T-helper 2 cell treated with Interferon-gamma antibody and Interleukin-4, amounts not matched to agents 100 ng/mL and 5 ng/mL, for 36 hours (primary cell): ENCODE results near the gene NUP93. TPM values are rescaled to one million over a fixed set of nuclear protein-coding genes. Genes with fewer than 3 reads are reported as not detected.
"Not testable (repeated sequence)": the region's sequence is repeated elsewhere in the genome, so short reads cannot be mapped to it uniquely, and the experiment has no call there.

ENCODE experiments used
- intact Hi-C: fragments of 100-400 bp; cut with micrococcal nuclease; formaldehyde crosslinking; loops from one replicate; pipeline ENCODE4 v1.15.1; 2023
- total RNA-seq: library from RNA; stranded (reverse); gene quantifications from 2 replicates; pipeline ENCODE4 v1.2.3, GENCODE V29; 2022

Gene NUP93
- total RNA-seq, 1 donor from 2014 or later: 101 TPM

DNA sequence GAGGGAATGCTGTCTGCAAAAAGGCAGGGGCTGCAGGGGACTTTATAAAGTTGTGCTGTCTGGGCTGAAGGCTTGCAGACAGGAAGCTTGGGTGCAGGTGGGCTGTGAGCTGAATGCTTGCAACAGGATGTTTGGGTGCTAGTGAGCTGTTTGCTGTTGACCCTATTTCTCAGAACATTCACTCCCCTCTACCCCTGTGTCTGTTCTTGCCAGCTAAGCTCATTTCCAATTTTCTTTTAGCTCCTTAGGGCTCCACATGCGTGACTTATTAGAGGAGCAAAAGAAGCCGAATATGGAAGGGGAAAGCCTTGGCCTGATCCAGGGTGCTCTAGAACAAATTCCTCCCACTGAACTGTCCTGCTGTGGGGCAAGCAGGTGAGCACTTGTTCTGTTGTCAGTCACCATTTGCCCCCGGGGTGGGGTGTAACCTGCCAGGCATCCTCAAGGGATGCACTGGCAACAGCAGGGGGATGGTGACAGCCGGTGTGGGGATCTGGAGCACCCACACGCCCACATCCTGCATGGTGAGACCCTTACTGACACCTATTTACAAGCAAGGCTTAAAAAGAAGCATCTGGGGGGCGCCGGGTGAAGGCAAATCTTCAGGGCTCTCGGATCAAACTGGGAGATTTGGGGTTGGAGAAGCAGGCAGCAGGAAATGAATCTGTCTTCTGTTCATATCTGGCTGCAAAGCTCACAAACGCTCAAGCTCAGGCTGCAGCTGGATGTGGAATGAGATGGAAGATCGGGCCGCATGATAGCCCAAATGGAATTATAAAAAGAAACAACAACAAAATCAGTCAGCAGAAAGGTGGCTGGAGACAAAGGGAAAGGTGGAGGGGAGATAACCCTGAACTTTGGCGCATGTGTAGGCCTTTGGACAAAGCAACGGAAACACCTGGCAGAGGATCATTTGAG lies 21.1 kb upstream of the NUP93 start:
- intact Hi-C loops: no loop called here

DNA sequence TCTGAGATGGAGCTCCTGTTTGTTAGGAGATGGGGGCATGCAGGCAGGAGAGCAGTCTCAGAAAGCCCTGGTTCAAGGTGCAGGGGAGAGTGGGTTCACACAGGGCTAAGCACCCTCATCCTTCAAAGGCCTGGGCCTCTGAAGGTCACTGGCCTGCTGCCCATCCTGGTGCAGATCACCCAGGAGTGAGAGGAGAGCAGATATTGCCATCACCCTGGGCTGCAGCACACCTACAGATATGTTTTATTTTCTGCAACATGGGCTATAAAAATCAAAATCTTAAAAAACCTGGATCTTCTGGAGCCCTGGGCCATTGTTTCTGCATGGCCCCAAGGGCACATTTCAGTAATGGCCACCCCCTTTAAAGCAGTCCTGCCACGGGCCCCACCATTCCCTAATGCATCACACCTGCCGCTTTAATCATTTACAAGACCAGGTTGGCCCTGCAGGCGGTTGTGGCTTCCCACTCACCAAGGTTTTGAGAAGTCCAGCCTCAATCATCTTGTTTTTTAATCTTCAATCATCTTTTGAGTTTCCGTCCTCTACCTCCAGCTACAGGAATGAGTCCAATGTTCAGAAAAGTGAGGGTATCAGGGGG lies 20.4 kb upstream of the NUP93 start:
- intact Hi-C loops: no loop called here

DNA sequence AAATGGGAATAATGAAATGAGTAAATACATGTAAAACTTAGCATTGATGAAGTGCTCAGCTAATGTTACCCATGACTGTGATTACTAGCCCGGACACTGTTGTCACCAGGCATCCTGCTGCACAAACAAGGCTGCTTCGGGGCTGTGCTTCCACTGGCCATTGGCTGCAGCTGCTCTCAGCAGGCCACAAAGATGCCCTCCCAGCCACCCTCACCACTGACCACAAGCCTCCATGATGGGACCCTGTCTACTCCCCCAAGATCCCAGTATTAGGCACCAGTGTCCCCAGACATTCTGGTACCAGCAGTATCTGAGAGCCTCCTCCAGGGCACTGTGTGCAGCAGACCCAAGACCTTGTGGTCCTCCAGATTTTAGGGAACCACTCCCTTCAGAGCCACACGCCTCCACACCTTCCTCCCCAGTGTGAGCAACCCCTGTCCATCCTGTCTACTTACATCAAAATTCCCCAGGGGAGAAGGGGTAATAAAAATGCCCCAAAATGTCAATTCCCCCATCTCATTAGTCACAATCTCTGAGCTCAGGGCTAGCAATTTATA lies 19.7 kb upstream of the NUP93 start:
- intact Hi-C loops: no loop called here

DNA sequence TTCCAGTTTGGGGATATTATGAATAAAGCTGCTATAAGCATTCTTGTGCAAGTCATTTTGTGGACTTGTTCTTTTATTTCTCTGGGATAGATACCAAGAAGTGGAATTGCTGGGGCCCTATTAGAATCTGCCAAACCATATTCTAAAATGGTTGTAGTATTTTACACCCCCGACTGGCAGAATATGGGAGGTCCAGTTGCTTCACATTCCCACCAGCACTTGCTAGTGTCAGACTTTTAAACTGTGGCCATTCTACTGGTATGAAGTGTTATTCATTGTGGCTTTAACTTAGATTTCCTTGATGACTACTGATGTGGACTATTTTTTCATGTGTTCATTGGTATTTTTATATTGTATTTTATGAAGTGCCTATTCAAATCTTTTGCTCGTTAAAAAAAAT lies 18.1 kb upstream of the NUP93 start:
- intact Hi-C loops: no loop called here

DNA sequence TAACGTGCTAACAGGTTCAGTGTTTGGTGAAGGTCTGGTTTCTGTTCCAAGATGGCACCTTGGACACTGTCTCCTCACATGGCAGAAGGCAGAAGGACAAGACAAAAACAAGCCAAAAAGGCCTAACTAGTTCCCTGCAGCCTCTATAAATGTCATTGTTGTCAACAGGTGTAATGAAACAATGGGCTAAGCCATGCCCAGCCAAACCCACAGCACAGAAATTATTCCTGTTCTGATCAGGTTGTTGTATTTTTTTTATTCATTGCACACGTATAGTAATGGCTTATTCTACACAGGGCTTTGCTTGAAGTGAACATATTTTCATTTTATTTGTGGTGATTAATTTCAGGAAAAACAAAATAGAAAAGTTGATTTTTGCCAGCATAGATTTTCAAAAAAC lies 16.1 kb upstream of the NUP93 start:
- intact Hi-C loops: no loop called here

DNA sequence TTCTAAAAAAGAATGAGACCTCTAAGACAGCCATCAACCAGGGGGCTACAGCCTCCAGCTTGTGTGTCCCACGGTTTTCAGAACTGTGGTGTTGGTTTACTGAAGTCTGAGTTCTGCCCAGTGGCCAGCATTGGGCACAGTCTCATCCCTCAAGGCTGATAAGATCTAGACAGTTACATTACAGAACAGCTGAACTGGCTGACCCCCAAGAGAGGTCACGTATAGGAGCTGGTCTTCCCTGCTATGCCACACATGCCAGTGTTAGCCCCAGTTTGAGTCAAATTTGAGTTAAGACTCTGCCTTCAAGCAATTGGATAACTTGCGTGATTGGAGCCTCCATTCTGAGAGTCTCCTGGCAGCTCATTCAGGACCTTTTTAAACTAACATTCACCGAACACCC lies 14.8 kb upstream of the NUP93 start:
- intact Hi-C loops: no loop called here

DNA sequence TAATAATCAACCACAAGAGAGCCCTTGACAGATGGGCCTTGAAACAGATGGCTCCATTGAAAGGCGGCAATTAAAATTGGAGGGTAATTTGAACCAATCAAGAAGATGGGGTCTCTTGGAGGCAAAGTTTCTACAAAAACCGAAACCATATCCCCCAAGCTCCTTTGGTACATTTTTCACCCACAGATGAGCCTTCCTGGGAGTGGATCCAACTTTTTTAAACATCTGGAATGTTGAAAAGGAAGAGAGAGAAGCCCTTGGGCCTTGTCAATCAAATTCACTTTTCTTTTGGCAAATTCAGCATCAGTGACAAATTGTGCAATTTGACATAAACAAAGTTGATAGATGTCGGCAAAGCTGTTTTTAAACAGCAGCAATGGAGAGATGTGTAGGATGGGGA lies 13.2 kb upstream of the NUP93 start:
- intact Hi-C loops: no loop called here

DNA sequence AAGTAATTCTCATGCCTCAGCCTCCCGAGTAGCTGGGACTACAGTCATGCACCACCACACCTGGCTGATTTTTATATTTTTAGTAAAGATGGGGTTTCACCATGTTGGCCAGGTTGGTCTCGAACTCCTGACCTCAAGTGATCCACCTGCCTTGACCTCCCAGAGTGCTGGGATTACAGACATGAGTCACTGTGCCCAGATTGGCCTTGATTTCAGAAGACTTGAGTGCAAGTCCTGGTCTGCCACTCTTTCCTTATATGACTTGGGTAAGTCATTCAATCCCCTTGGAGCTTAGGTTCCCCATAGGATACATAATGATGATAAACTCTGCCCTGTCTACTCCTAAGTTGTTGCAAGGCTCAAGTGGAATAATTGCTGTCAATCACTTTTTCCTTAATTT lies 12.4 kb upstream of the NUP93 start:
- intact Hi-C loops: not testable (repeated sequence)

DNA sequence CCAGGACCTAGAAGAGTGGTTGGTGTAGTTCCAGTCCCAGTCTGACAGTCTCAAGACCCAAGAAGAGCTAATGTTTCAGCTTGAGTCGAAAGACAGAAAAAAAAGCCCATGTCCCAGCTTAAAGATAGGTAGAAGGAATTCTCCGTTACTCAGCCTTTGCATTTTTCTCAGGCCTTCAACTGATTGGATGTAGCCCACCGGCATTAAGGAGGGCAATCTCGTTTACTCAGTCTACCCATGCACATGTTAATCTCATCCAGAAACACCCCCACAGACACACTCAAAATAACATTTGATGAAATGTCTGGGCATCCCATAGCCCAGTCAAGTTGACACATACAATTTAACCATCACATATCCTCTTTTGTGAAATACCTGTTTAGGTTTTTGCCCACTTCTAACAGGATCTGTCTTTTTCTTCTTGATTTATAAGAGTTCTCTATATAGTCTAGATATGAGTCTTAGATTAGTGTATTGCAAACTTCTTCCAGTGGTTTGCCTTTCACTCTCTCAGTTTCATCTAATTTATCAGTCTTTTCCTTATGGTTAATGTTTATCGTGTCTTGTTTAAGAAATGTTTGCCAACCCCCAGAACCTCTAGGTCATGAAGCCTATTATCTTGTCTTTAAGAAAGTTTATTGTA lies 7.6 kb upstream of the NUP93 start:
- intact Hi-C loops: no loop called here

DNA sequence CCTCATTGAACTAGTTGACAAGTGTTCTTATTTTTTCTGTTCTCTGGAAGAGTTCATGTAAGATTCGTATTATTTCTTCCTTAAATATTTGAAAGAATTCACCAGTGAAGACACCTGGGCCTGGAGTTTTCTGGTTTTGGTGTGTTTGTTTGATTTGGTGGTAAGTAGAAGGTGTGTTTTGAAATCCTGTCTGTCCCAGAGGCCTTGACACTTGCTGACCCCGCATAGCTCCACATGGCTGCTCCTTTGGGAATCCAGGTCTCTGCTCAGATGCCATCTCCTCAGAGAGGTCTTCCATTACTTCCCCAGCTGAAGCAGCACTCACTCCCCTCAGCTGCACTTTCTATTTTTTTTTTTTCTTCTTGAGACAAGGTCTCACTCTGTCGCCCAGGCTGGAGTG lies 5.7 kb upstream of the NUP93 start:
- intact Hi-C loops: no loop called here

DNA sequence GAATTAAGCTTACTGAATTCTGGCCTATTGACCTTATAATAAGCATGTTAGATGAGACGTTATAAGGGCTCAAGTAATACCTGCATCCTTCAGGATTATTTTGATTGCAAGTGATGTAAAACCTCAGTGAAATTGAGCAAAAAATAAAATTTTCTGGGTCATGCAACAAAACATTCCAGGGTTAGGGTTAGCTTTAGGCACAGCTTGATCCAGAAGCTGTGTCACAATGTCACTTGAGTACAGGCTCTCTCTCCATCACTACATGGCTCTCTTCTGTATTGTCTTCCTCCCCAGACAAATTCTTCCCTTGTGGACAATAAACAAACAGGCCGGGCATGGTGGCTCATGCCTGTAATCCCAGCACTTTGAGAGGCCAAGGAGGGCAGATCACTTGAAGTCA lies 3.6 kb upstream of the NUP93 start:
- intact Hi-C loops: no loop called here

DNA sequence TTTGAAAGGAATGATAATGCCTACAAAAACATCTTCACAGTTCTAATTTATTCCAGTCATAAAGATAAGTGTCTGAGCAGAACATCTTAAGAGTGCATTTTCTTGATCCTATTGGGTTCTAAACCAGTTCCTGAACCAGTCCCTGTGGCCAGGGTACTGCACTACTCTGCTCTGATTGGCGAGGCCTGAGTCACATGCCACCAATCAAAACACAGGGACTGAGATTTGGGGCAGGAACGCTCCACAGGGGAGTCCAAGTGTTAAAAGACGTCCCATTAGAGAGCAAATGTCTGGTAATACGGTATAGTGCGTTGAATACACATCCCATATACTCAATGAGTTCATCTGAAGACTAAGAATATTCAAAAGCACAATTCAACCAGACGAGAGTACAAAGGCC lies 3.0 kb upstream of the NUP93 start:
- intact Hi-C loops: no loop called here

DNA sequence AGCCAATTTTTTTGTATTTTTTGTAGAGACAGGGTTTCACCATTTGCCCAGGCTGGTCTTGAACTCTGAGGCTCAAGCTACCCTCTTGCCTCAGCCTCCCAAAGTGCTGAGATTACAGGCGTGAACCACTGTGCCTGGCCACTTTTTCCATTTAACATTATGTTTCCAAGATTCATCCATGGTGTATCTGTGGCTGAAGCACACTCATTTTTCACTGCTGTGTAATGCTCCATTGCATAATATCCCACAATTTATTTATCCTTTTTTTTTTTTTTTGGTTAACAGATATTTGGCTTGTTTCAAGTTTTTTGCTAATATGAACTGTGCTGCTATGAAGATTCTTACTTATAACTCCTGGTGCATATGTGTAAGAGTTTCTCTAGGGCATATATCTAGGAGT lies 1.9 kb upstream of the NUP93 start:
- intact Hi-C loops: no loop called here

DNA sequence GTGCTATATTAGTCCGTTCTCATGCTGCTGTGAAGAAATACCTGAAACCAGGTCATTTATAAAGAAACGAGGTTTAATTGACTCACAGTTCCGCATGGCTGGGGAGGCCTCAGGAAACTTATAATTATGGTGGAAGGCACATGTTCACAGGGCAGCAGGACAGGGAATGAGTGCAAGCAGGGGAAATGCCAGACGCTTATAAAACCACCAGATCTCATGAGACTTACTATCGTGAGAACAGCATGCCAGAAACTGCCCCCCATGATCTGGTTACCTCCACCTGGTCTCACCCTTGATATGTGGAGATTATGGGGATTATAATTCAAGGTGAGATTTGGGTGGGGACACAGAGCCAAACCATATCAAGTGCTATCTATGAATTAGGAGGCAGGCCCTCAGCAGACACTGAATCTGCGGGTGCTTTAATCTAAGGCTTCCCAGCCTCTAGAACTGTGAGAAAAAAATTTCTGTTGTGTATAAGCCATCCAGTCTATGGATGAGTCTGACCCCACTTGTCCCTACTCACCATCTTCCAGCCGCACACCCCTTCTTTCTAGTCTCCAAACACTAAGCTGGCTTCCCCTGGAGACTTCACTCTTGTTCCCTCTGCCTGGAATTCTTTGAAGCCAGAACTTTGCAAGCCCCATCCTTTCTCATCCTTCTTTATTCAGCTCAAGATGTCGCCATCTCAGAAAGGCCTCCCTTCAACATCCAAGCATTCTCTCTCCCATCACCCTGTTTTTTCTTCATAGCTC lies 772 bp upstream of the NUP93 start:
- intact Hi-C loops: loop anchor here (1.0 kb wide), 1 partner anchor 209 kb away; the partner anchor contains the start of gene BBS2

DNA sequence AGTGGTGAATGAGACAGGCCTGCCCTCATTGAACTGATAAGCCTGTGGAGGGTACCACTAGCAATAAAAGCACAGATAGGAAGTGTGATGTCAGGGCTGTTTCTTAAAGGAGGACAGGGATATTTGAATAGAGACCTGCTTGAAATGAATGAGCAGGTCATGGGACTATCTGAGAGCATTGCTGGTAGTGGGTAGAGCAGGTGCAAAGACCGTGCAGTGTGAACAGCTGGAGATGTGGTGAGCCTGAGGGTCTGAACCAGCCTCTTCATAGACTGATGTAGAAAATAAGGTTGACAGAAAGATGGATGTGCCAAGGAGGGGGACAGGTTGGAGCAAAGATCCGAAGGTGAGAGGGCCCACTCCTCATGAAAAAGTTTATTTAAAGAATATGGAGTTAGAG lies 2.4 kb downstream of the NUP93 start:
- intact Hi-C loops: loop anchor here (5.0 to 10.0 kb wide), 2 partner anchors 50 to 202 kb away; partner anchors contain the start of gene HERPUD1

DNA sequence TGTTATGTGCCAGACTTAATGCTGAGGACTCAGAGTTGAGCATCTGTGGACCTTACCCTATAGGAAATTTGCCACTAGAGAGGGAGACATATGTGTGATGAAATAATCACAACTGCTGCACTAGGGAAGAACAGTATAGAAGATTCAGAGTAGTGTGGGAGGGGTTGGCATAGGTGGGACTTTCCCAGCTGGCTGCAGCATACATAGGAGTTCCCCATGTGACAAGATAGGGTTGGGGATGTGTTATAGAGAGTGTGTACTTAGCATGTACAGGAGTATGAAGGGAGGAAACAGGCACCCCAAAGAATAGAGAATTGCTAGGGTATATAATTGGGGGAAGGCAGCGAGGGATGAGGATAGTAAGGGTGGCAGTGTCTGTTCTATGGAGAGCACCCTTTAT lies 2.9 kb downstream of the NUP93 start:
- intact Hi-C loops: loop anchor here (5.0 to 10.0 kb wide), 2 partner anchors 49 to 202 kb away; partner anchors contain the start of gene HERPUD1

DNA sequence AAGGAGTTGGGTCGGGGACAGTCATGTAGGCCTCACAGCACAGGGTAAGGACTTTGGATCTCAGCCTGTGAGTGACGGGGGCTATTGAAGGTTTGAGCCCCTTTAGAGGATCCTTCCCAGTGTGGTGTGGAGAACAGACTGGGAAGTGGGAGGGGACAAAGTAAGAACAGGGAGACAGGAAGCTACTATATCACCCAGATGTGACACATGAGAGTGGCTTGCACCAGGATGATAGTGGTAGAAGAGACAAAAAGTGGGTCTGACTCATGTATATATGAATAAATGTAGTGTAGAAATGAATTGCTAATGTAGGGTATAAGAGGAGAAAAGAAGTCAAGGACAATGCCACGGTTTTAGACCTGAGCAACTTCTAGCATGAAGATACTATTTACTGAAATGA lies 4.5 kb downstream of the NUP93 start:
- intact Hi-C loops: loop anchor here (5.0 to 10.0 kb wide), 2 partner anchors 48 to 200 kb away; partner anchors contain the start of gene HERPUD1

DNA sequence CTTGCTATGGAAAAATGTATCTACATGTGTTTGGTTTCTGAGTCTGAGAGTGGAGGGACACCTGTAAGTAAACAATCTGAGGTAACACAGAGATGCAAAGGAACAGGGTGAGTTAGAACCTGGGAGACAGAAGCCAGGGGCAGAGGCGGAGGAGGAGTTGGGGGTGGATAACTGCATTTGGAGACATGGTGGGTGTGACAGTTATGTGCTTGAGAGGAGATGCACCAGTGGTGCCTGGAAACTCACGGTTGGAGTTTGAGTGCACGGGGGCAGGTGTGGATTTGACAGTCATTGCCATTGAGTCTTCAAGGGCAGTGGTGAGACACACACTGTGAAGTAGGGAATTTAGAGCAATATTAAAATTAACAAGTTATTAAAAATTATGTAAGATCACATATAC lies 6.5 kb downstream of the NUP93 start:
- intact Hi-C loops: loop anchor here (10.0 kb wide), 1 partner anchor 198 kb away; the partner anchor contains the start of gene HERPUD1

DNA sequence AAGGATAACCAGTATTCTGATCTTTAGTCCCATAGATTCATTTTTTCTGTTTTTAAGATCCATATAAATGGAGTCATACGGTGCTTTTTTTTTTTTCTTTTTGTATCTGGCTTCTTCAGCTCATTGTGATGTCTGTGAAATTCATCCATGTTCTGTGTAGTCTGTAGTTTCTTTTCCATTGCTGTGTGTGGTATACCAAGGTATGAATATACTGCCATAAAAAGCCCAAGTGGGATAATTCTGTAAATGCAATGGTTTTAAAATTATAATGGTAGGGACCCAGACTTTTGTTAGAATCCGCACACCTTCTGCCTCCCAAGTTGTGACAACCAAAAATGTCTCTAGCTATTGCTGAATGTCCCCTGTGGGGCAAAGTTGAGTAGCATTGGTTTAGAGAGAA lies 7.6 kb downstream of the NUP93 start:
- intact Hi-C loops: loop anchor here (10.0 kb wide), 1 partner anchor 197 kb away; the partner anchor contains the start of gene HERPUD1

DNA sequence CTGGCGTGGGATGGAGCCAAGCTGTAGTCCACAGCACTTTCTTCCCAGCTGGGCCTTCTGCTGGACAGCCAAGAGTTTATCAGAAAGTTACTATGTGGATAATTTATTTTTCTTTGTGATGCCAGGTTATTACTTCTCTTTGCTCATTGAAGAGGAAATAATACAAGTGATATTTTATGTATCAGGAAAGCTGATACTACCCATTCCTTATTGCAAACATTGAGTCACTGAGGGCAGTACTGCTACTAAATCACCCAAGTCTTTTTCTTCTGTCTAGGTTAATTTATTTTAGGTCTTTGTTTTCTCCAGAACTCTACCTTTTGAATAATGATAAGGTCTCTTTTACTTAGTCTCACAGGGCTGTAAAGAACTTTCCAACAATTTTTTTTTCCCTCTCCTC lies 8.3 kb downstream of the NUP93 start:
- intact Hi-C loops: loop anchor here (10.0 kb wide), 1 partner anchor 197 kb away; the partner anchor contains the start of gene HERPUD1

DNA sequence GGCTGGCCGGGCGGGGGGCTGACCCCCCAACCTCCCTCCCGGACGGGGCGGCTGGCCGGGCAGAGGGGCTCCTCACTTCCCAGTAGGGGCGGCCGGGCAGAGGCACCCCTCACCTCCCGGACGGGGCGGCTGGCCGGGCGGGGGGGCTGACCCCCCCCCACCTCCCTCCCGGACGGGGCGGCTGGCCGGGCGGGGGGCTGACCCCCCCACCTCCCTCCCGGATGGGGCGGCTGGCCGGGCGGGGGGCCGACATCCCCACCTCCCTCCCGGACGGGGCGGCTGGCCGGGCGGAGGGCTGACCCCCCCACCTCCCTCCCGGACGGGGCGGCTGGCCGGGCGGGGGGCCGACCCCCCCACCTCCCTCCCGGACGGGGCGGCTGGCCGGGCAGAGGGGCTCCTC lies 9.4 kb downstream of the NUP93 start:
- intact Hi-C loops: loop anchor here (10.0 kb wide), 1 partner anchor 195 kb away; the partner anchor contains the start of gene HERPUD1
